ENCODE measurements around the gene LHFPL2.

- TF ChIP-seq CTCF (IDR thresholded peaks at IDR 0.05; ENCODE audit: insufficient read depth, low read length) (no peak), REST (IDR thresholded peaks at IDR 0.05; ENCODE audit: insufficient replicate concordance, low read depth) (no peak)
Measured at GRCh38 chr5:78467140-78467539, 181.4 kb downstream of the LHFPL2 start.
